Ramos (cell line): ENCODE measurements around the gene OR7C2.

Experiments used
- in situ Hi-C: fragments of 300-500 bp; cut with MboI; formaldehyde crosslinking; loops from one replicate; pipeline ENCODE4 v1.14.3; 2022; ENCODE audit warnings: low sequenced_read_pairs; ENCODE audit not compliant: unreplicated experiment

OR7C2 gene

GRCh38 chr19:14978161-14978776, 37.0 kb downstream of the OR7C2 start:
- in situ Hi-C loops = no loop called here

- in situ Hi-C loops = no loop called here
Observed at GRCh38 chr19:14979476-14980255, 38.4 kb downstream of the OR7C2 start, which contains the start of gene SLC1A6. SLC1A6 (minus strand) TSS chr19:14979864; CDS start chr19:14972910, 6,954 bp downstream.

GRCh38 chr19:14985133-14985532, 43.8 kb downstream of the OR7C2 start:
- in situ Hi-C loops = no loop called here
